Stimulated activated CD8-positive, alpha-beta memory T cell treated with anti-CD3 and anti-CD28 coated beads, Interleukin-12 subunit alpha, Interleukin-12 subunit beta, amount 100 ng/mL, for 1 hour (primary cell): ENCODE measurements around the gene FBXL17.

Source experiments
- DNase-seq: peaks from one replicate; pipeline ENCODE4 v3.0.0-alpha.2; 2020; ENCODE audit warnings: low read depth

Gene FBXL17

GRCh38 chr5:107900721-107901120, 481.2 kb downstream of the FBXL17 start:
- DNase-seq: no peak

GRCh38 chr5:107894361-107894760, 487.5 kb downstream of the FBXL17 start:
- no peak for DNase-seq

- no peak for DNase-seq
These were observed 488.3 kb downstream of the FBXL17 start for GRCh38 chr5:107893642-107894041.

GRCh38 chr5:107889387-107889786, 492.5 kb downstream of the FBXL17 start:
- no peak for DNase-seq

GRCh38 chr5:107888541-107888940, 493.4 kb downstream of the FBXL17 start:
- DNase-seq: no peak

- DNase-seq: no peak
These were observed 494.5 kb downstream of the FBXL17 start for GRCh38 chr5:107887166-107887943.

- no peak for DNase-seq
These were observed 496.3 kb downstream of the FBXL17 start for GRCh38 chr5:107885601-107886000.

GRCh38 chr5:107884871-107885270, 497.0 kb downstream of the FBXL17 start:
- no peak for DNase-seq

GRCh38 chr5:107878661-107879060, 503.2 kb downstream of the FBXL17 start:
- DNase-seq: no peak

- DNase-seq: no peak
These were observed 505.0 kb downstream of the FBXL17 start for GRCh38 chr5:107876906-107877305.

- DNase-seq: no peak
These were observed 505.6 kb downstream of the FBXL17 start for GRCh38 chr5:107876261-107876660.

- DNase-seq: no peak
These were observed 506.1 kb downstream of the FBXL17 start for GRCh38 chr5:107875833-107876232.

GRCh38 chr5:107874795-107875194, 507.1 kb downstream of the FBXL17 start:
- DNase-seq: no peak

GRCh38 chr5:107873877-107874276, 508.0 kb downstream of the FBXL17 start:
- no peak for DNase-seq

GRCh38 chr5:107871023-107871422, 510.9 kb downstream of the FBXL17 start:
- no peak for DNase-seq

GRCh38 chr5:107869438-107870115, 512.3 kb downstream of the FBXL17 start:
- no peak for DNase-seq

- DNase-seq: no peak
These were observed 513.1 kb downstream of the FBXL17 start for GRCh38 chr5:107868650-107869409.

GRCh38 chr5:107867266-107867665, 514.6 kb downstream of the FBXL17 start:
- no peak for DNase-seq

GRCh38 chr5:107864793-107865192, 517.1 kb downstream of the FBXL17 start:
- no peak for DNase-seq

GRCh38 chr5:107863125-107863524, 518.8 kb downstream of the FBXL17 start:
- DNase-seq: no peak

GRCh38 chr5:107861565-107861964, 520.3 kb downstream of the FBXL17 start:
- no peak for DNase-seq

- DNase-seq: no peak
These were observed 521.9 kb downstream of the FBXL17 start for GRCh38 chr5:107860044-107860443.

GRCh38 chr5:107858788-107859187, 523.1 kb downstream of the FBXL17 start:
- DNase-seq: no peak
